Measurements from ENCODE around the gene PRSS2. TPM values are rescaled to one million over a fixed set of nuclear protein-coding genes. Genes with fewer than 3 reads are reported as not detected.

Gene PRSS2
- total RNA-seq, 4 donors from 2014 or later, result 29.7 to 243 (median 208) TPM

DNA sequence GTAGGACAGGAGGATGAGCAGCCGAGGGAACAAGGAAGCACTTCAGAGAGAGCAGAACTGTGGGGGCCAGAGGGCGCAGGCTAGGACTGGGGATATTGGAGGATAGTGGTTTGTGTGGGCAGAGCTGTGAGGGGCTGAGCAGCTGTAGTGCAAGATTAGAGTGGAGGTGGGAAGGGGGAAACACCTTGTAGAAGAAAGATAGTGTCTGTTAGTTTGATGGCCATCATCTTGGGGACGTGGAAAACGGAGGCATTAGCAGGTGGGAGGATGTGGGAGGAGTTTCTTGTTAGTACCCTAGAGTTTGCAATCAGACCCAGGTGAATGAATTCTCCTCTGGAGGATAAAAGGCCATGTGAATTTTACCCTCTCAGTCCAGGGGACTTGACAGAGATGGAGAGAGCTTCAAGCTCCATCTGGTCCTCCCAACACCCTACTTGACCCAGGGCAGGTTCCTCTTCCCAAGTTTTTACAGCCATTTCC lies 34.0 kb downstream of the PRSS2 start:
- TF ChIP-seq POLR2A (IDR thresholded peaks at IDR 0.05), result no peak
- TF ChIP-seq, protein P1, sequence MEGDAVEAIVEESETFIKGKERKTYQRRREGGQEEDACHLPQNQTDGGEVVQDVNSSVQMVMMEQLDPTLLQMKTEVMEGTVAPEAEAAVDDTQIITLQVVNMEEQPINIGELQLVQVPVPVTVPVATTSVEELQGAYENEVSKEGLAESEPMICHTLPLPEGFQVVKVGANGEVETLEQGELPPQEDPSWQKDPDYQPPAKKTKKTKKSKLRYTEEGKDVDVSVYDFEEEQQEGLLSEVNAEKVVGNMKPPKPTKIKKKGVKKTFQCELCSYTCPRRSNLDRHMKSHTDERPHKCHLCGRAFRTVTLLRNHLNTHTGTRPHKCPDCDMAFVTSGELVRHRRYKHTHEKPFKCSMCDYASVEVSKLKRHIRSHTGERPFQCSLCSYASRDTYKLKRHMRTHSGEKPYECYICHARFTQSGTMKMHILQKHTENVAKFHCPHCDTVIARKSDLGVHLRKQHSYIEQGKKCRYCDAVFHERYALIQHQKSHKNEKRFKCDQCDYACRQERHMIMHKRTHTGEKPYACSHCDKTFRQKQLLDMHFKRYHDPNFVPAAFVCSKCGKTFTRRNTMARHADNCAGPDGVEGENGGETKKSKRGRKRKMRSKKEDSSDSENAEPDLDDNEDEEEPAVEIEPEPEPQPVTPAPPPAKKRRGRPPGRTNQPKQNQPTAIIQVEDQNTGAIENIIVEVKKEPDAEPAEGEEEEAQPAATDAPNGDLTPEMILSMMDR (IDR thresholded peaks at IDR 0.05), result no peak
- H3K27me3 ChIP-seq, result no peaks in the 10 kb centered on the region
- no peak overlapping the region for H3K4me3 ChIP-seq
- peak overlapping the region; percentile 53 to 96 (median 81) for H3K27ac ChIP-seq
- H3K9me3 ChIP-seq, result no peaks in the 10 kb centered on the region
- peaks cover 0 to 37% (median 6%) of the 10 kb centered on the region in 4 donors for H3K4me1 ChIP-seq
- DNase-seq, result peak in 1 of 3 donors; percentile 42
- H3K36me3 ChIP-seq, result no peaks in the 10 kb centered on the region

DNA sequence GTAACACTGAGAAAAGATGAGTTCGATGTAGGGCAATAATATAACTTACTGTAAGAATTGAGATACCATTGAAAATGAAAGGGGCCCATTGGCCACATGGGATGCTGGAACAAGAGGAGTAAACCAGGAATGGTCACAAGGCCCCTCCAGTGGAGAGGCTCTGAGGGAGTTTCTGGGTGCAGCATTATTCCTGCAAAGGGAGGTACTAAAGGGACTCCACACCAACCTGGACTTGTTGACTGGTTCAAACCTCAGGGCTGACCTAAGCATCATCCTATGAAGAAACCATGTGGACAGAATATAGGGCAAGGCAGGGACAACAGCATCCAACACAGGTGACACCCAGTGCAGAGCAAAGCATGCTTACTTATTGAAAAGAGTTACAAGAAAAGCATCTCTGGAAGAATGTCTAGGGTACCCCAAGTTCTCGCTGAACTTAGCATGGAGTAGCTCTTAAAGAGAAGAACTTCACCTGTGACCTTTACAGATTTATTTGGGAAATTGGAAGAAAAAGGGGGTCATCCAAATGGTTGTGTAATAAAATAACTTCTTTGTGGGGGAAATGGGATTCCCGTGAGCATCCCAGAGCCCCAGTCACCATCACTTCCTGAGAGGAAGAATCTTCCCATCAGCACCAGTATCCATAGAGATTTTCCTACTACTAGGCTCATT lies 34.7 kb downstream of the PRSS2 start:
- TF ChIP-seq, protein P1 (IDR thresholded peaks at IDR 0.05), result no peak
- no peak for TF ChIP-seq POLR2A (IDR thresholded peaks at IDR 0.05)
- no peak overlapping the region for H3K4me3 ChIP-seq
- H3K4me1 ChIP-seq, result peaks cover 0 to 44% (median 7%) of the 10 kb centered on the region in 4 donors
- H3K9me3 ChIP-seq, result no peaks in the 10 kb centered on the region
- no peaks in the 10 kb centered on the region for H3K36me3 ChIP-seq
- H3K27me3 ChIP-seq, result no peaks in the 10 kb centered on the region
- H3K27ac ChIP-seq, result peak overlapping the region in 3 of 4 donors; percentile 71 to 96 (median 91)
- no peak for DNase-seq

DNA sequence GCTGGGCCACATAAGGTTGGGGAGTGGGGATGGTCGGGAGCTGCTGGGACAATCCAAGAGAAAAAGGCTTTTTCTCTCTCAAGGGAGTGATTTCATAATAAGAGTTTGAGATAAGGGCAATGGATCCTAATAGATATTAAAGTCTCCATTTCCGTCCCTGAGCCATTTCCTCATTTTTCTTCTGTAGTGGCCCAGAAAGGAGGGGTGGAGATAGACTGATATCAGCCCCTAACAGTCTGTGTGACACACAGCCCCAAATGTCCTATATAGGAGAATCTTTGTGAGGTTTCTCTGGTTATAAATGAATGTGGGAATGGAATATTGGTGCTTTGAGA lies 35.2 kb downstream of the PRSS2 start:
- no peak for TF ChIP-seq POLR2A (IDR thresholded peaks at IDR 0.05)
- TF ChIP-seq, protein P1 (IDR thresholded peaks at IDR 0.05), result no peak
- no peaks in the 10 kb centered on the region for H3K9me3 ChIP-seq
- H3K27ac ChIP-seq, result peak overlapping the region; percentile 59 to 96 (median 76)
- H3K27me3 ChIP-seq, result no peaks in the 10 kb centered on the region
- H3K36me3 ChIP-seq, result no peaks in the 10 kb centered on the region
- no peak for DNase-seq
- no peak overlapping the region for H3K4me3 ChIP-seq
- H3K4me1 ChIP-seq, result peaks cover 0 to 49% (median 7%) of the 10 kb centered on the region in 4 donors

GRCh38 chr7:142806957-142807356 lies 36.2 kb downstream of the PRSS2 start:
- H3K27me3 ChIP-seq, result no peaks in the 10 kb centered on the region
- DNase-seq, result no peak
- no peak overlapping the region for H3K4me3 ChIP-seq
- TF ChIP-seq, protein P1 (IDR thresholded peaks at IDR 0.05), result no peak
- TF ChIP-seq POLR2A (IDR thresholded peaks at IDR 0.05), result no peak
- peaks cover 0 to 51% (median 7%) of the 10 kb centered on the region in 4 donors for H3K4me1 ChIP-seq
- H3K36me3 ChIP-seq, result no peaks in the 10 kb centered on the region
- H3K9me3 ChIP-seq, result no peaks in the 10 kb centered on the region
- peak overlapping the region; percentile 59 to 96 (median 82) for H3K27ac ChIP-seq

DNA sequence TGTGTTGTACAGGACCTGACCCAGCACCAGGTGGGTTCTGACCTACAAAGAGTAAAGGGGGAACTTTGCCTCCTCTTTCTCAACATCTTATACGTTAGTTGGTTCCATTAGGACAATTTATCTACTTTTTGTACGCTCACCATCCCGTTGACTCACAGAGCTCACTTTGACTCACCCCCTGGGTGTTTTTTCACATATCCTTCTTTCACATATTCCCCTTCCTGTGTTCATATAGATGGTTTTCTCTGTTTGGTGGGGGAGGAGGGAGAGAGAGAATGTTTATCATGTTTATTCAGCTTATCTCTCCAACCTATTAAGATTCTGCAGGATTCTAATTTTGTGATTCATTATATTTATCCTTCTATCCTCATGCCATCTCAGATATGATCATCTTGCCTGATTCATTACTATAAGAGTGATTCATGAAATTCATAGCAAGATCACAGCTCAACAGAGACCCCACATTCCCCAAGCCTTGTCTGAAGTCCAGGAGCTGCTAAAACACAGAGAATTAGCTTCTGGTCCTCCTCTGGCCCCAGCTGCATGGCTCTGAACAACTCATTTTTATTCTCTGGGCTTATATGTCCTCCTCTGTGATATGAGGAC lies 37.2 kb downstream of the PRSS2 start:
- H3K27ac ChIP-seq, result peak overlapping the region; percentile 59 to 96 (median 82)

More for the DNA sequence above, 37.2 kb downstream of the PRSS2 start:
- TF ChIP-seq, protein P1 (IDR thresholded peaks at IDR 0.05), result no peak
- TF ChIP-seq POLR2A (IDR thresholded peaks at IDR 0.05), result peak in 1 of 2 donors; percentile 9
- no peaks in the 10 kb centered on the region for H3K27me3 ChIP-seq
- no peak for DNase-seq
- no peaks in the 10 kb centered on the region for H3K36me3 ChIP-seq
- no peak overlapping the region for H3K4me3 ChIP-seq
- no peaks in the 10 kb centered on the region for H3K9me3 ChIP-seq
- H3K4me1 ChIP-seq, result peaks cover 0 to 51% (median 7%) of the 10 kb centered on the region in 4 donors
